Keratinocyte (primary cell): ENCODE data around the gene GNB1L. TPM values are rescaled to one million over a fixed set of nuclear protein-coding genes. Genes with fewer than 3 reads are reported as not detected.

Source experiments
- DNase-seq: peaks from one replicate; pipeline ENCODE4 v3.0.0-alpha.2; 2011; ENCODE audit warnings: low read depth, missing footprints, low spot score
- FAIRE-seq: peaks from 2 replicates; lab custom pipeline; 2011; peaks lifted over from hg19 to GRCh38; lab: Jason Lieb, UNC
- H2AFZ ChIP-seq: 2 replicates; pipeline ENCODE4 v1.6.0; 2012; ENCODE audit warnings: low read length, control low read depth, inconsistent platforms; ENCODE audit not compliant: control insufficient read depth
- H3K27ac ChIP-seq: 2 replicates; pipeline ENCODE4 v1.5.1; 2011; ENCODE audit warnings: low read length; ENCODE audit not compliant: control insufficient read depth, insufficient read depth
- H3K27me3 ChIP-seq: 3 replicates; pipeline ENCODE4 v1.6.0; 2011; ENCODE audit warnings: low read length; ENCODE audit not compliant: control insufficient read depth, insufficient read depth; ENCODE audit errors: extremely low read depth
- H3K36me3 ChIP-seq, 2 experiments: 2 replicates in 1 of 2; 3 replicates in 1 of 2; pipeline ENCODE4 v1.5.1; 2011; ENCODE audit warnings: low read length in 2 of 2, mild to moderate bottlenecking in 1 of 2; ENCODE audit not compliant: control insufficient read depth in 2 of 2, insufficient read depth in 2 of 2; ENCODE audit errors: extremely low read depth in 1 of 2
- H3K4me1 ChIP-seq: 3 replicates; pipeline ENCODE4 v1.5.1; 2011; ENCODE audit warnings: low read length; ENCODE audit not compliant: control insufficient read depth, insufficient read depth; ENCODE audit errors: extremely low read depth
- H3K4me2 ChIP-seq: 3 replicates; pipeline ENCODE4 v1.6.0; 2011; ENCODE audit warnings: low read depth, low read length; ENCODE audit not compliant: control insufficient read depth, insufficient read depth; ENCODE audit errors: extremely low read depth
- H3K4me3 ChIP-seq, 3 experiments: fragments of 200-600 bp in 1 of 3; sonication (generic) in 1 of 3; 2 replicates in 2 of 3; 3 replicates in 1 of 3; pipeline ENCODE4 v1.5.1; 2011 to 2016; ENCODE audit warnings: low read length in 3 of 3, mild to moderate bottlenecking in 3 of 3, control low read depth in 2 of 3, inconsistent platforms in 1 of 3, low read depth in 1 of 3, mixed read lengths in 1 of 3, mixed run types in 1 of 3, moderate library complexity in 1 of 3; ENCODE audit not compliant: control insufficient read depth in 2 of 3, insufficient read depth in 2 of 3; ENCODE audit errors: extremely low read depth in 1 of 3
- H3K79me2 ChIP-seq: 2 replicates; pipeline ENCODE4 v1.6.0; 2012; ENCODE audit warnings: low read length; ENCODE audit not compliant: control insufficient read depth, insufficient read depth
- H3K9ac ChIP-seq: 3 replicates; pipeline ENCODE4 v1.6.0; 2011; ENCODE audit warnings: low read length; ENCODE audit not compliant: control insufficient read depth, insufficient read depth; ENCODE audit errors: extremely low read depth
- H3K9me1 ChIP-seq: 3 replicates; pipeline ENCODE4 v1.6.0; 2011; ENCODE audit warnings: low read length; ENCODE audit not compliant: control insufficient read depth, insufficient read depth; ENCODE audit errors: extremely low read depth
- H3K9me3 ChIP-seq: 2 replicates; pipeline ENCODE4 v1.5.1; 2012; ENCODE audit warnings: low read depth, low read length; ENCODE audit not compliant: control insufficient read depth
- H4K20me1 ChIP-seq: 3 replicates; pipeline ENCODE4 v1.6.0; 2011; ENCODE audit warnings: low read length; ENCODE audit not compliant: control insufficient read depth, insufficient read depth; ENCODE audit errors: extremely low read depth
- EZH2 ChIP-seq: IDR thresholded peaks from one replicate; pipeline ENCODE4 v1.6.1; 2012; ENCODE audit warnings: inconsistent platforms, mild to moderate bottlenecking, low read length, moderate library complexity
- dilution Hi-C: fragments of 300-500 bp; cut with MboI; formaldehyde crosslinking; loops from one replicate; pipeline ENCODE4 v1.7.0; 2020; ENCODE audit warnings: low sequenced_read_pairs; ENCODE audit not compliant: extremely low pct_ligation_motif_present
- polyA plus RNA-seq, 5 experiments: library from polyadenylated mRNA; depleted of rRNA in 3 of 5; stranded (reverse) in 3 of 5; stranded (forward) in 1 of 5; unstranded in 1 of 5; fragments of >200 nt; gene quantifications; 1 replicate in 1 of 5; 2 replicates in 3 of 5; 3 replicates in 1 of 5; pipeline versions ENCODE4 v1.2.1 to v1.2.3, GENCODE V29; 2011 to 2012; ENCODE audit warnings: missing spikeins in 2 of 5, low read depth in 1 of 5, low replicate concordance in 1 of 5
- TF ChIP-seq, protein P1 (sequence below), 3 experiments: IDR thresholded peaks in 1 of 3; conservative IDR thresholded peaks in 1 of 3; optimal IDR thresholded peaks in 1 of 3; 2 replicates in 2 of 3; 3 replicates in 1 of 3; pipeline versions ENCODE3 to v1.5.1; 2011; ENCODE audit warnings: low read length in 3 of 3, mild to moderate bottlenecking in 3 of 3, moderate library complexity in 2 of 3, control low read depth in 1 of 3, inconsistent platforms in 1 of 3; ENCODE audit not compliant: insufficient read depth in 2 of 3; ENCODE audit errors: extremely low read depth in 1 of 3

The GNB1L gene
- polyA plus RNA-seq, 1 donor (not counting 4 experiments of a cell fraction or from before 2014, with no cell fraction given) = 2.0 TPM

DNA sequence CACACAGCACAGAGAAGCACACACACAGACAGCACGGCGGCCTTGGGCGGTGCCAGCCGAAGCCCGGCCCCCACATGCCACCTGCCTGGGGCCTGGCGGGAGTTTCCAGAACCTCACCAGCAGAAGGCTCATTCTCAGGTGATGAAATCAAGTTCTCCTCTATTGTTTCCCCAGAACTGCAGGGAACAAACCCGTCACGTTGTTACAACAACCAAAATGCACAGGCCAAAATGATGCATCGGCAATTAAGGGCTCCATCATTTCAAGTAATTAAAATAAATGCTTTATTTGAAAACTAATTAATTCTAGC lies 30.8 kb downstream of the GNB1L start:
- Histone ChIP-seq H4K20me1 (no peaks in the 10 kb centered on the region), H3K9me1 (peaks cover 4% of the 10 kb centered on the region), H2AFZ (no peak overlapping the region), H3K9me3 (no peaks in the 10 kb centered on the region), H3K27me3 (no peaks in the 10 kb centered on the region), H3K4me2 (peak overlapping the region; percentile 67), H3K9ac (peak overlapping the region; percentile 37), H3K4me1 (peaks cover 17% of the 10 kb centered on the region), H3K4me3 (no peak overlapping the region), H3K27ac (peak overlapping the region; percentile 48), H3K79me2 (no peaks in the 10 kb centered on the region), H3K36me3 (no peaks in the 10 kb centered on the region)
- no peak for TF ChIP-seq EZH2
- TF ChIP-seq, protein P1, sequence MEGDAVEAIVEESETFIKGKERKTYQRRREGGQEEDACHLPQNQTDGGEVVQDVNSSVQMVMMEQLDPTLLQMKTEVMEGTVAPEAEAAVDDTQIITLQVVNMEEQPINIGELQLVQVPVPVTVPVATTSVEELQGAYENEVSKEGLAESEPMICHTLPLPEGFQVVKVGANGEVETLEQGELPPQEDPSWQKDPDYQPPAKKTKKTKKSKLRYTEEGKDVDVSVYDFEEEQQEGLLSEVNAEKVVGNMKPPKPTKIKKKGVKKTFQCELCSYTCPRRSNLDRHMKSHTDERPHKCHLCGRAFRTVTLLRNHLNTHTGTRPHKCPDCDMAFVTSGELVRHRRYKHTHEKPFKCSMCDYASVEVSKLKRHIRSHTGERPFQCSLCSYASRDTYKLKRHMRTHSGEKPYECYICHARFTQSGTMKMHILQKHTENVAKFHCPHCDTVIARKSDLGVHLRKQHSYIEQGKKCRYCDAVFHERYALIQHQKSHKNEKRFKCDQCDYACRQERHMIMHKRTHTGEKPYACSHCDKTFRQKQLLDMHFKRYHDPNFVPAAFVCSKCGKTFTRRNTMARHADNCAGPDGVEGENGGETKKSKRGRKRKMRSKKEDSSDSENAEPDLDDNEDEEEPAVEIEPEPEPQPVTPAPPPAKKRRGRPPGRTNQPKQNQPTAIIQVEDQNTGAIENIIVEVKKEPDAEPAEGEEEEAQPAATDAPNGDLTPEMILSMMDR (optimal IDR thresholded peaks at IDR 0.05 in 1 of 3, IDR thresholded peaks at IDR 0.05 in 1 of 3, conservative IDR thresholded peaks at IDR 0.05 in 1 of 3; ENCODE audit: extremely low read depth in 1 of 3, insufficient read depth in 2 of 3, low read length in 3 of 3) = no peak
- dilution Hi-C loops = no loop called here
- no peak for DNase-seq
- peak; percentile 73 for FAIRE-seq

DNA sequence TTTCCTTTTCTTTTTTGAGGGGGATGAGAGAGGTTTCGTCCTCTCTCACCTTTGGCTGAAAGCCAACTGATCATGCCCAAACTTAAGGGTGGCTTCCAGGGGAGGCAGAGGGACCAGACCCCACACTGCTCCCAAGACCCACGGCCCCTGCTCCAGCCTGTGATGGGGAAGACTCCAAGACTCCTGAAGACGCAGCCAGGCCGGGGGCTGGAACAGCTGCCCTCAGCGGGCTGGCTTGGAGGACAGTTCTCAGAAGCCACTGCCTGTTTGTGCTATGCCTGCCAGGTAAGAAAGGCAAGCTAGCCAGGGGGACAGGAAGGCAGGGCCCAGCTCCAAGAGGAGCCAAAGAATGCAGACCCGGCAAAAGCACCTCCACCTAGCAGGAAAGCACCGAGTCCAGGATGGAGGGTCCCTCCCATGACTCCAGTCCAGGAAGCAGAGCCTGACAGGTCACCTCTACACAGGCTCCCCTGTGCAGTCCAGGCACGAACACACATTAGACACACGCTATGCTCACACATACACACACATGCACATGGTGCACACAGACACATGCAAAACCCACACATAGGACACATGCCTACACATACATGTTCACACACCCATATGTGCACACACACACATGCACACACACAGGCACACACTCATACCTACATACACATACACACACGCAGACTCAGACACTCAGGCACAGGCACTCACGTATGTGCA lies 31.3 kb downstream of the GNB1L start:
- Histone ChIP-seq H2AFZ (no peak overlapping the region), H4K20me1 (no peaks in the 10 kb centered on the region), H3K79me2 (no peaks in the 10 kb centered on the region), H3K27me3 (no peaks in the 10 kb centered on the region), H3K9me3 (no peaks in the 10 kb centered on the region), H3K27ac (no peak overlapping the region), H3K9me1 (peaks cover 4% of the 10 kb centered on the region), H3K4me1 (peaks cover 17% of the 10 kb centered on the region), H3K36me3 (no peaks in the 10 kb centered on the region), H3K4me3 (no peak overlapping the region), H3K4me2 (no peak overlapping the region), H3K9ac (no peak overlapping the region)
- no peak for FAIRE-seq
- dilution Hi-C loops = no loop called here
- DNase-seq = no peak
- TF ChIP-seq, protein P1 (optimal IDR thresholded peaks at IDR 0.05 in 1 of 3, IDR thresholded peaks at IDR 0.05 in 1 of 3, conservative IDR thresholded peaks at IDR 0.05 in 1 of 3; ENCODE audit: extremely low read depth in 1 of 3, insufficient read depth in 2 of 3, low read length in 3 of 3) = no peak
- TF ChIP-seq EZH2 = no peak
